ENCODE data around the gene ARID2. TPM values are rescaled to one million over a fixed set of nuclear protein-coding genes. Genes with fewer than 3 reads are reported as not detected.

Gene ARID2
- total and polyA plus RNA-seq, 2 donors from 2014 or later = 4.4 to 35.7 TPM

DNA sequence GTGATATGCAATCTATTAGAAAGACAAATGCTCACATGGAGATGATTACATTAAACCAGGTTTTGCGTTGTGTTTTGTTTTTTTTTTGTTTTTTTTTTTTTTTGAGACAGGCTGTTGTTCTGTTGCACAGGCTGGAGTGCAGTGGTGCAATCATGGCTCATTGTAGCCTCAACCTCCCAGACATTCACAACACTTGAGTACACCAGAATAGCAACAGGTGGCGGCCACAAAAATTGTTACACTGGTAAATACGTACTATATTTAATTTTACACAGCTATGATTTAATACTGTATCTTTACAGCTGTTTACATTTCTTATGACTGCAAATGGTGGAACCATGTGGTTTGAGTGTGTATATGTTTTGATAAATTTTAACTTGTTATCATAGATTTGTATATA, 200.9 kb downstream of the ARID2 start:
- no peak for DNase-seq
- FAIRE-seq = no peak
- Histone ChIP-seq H3K36me3 (ENCODE audit: control insufficient read depth in 2 of 3, insufficient read depth in 3 of 3, low read length in 3 of 3) (peaks cover 15 to 43% (median 19%) of the 10 kb centered on the region in 3 donors), H3K9ac (ENCODE audit: low read length in 3 of 3) (no peak overlapping the region), H3K4me3 (ENCODE audit: low read length in 3 of 3) (no peak overlapping the region), H3K27ac (ENCODE audit: low read depth in 2 of 2, low read length in 2 of 2) (no peak overlapping the region), H3K4me1 (ENCODE audit: control insufficient read depth in 2 of 3, insufficient read depth in 2 of 3, low read depth in 1 of 3, low read length in 3 of 3) (peaks cover 0 to 4% (median 0%) of the 10 kb centered on the region in 3 donors), H3K27me3 (ENCODE audit: control insufficient read depth, insufficient read depth, low read length) (no peaks in the 10 kb centered on the region), H3K9me3 (ENCODE audit: control insufficient read depth in 2 of 3, insufficient read depth in 1 of 3, low read length in 3 of 3) (no peaks in the 10 kb centered on the region)
- TF ChIP-seq, protein P1, sequence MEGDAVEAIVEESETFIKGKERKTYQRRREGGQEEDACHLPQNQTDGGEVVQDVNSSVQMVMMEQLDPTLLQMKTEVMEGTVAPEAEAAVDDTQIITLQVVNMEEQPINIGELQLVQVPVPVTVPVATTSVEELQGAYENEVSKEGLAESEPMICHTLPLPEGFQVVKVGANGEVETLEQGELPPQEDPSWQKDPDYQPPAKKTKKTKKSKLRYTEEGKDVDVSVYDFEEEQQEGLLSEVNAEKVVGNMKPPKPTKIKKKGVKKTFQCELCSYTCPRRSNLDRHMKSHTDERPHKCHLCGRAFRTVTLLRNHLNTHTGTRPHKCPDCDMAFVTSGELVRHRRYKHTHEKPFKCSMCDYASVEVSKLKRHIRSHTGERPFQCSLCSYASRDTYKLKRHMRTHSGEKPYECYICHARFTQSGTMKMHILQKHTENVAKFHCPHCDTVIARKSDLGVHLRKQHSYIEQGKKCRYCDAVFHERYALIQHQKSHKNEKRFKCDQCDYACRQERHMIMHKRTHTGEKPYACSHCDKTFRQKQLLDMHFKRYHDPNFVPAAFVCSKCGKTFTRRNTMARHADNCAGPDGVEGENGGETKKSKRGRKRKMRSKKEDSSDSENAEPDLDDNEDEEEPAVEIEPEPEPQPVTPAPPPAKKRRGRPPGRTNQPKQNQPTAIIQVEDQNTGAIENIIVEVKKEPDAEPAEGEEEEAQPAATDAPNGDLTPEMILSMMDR (IDR thresholded peaks at IDR 0.05; ENCODE audit: borderline replicate concordance, extremely low read depth, insufficient read depth) = no peak
- intact Hi-C loops (cut with DNase I) = no loop called here

- FAIRE-seq = no peak
- Histone ChIP-seq H3K9ac (ENCODE audit: low read length in 3 of 3) (no peak overlapping the region), H3K9me3 (ENCODE audit: control insufficient read depth in 2 of 3, insufficient read depth in 1 of 3, low read length in 3 of 3) (no peaks in the 10 kb centered on the region), H3K4me1 (ENCODE audit: control insufficient read depth in 2 of 3, insufficient read depth in 2 of 3, low read depth in 1 of 3, low read length in 3 of 3) (peaks cover 0 to 4% (median 0%) of the 10 kb centered on the region in 3 donors), H3K4me3 (ENCODE audit: low read length in 3 of 3) (no peak overlapping the region), H3K27me3 (ENCODE audit: control insufficient read depth, insufficient read depth, low read length) (no peaks in the 10 kb centered on the region), H3K36me3 (ENCODE audit: control insufficient read depth in 2 of 3, insufficient read depth in 3 of 3, low read length in 3 of 3) (peaks cover 6 to 19% (median 8%) of the 10 kb centered on the region in 3 donors), H3K27ac (ENCODE audit: low read depth in 2 of 2, low read length in 2 of 2) (no peak overlapping the region)
- TF ChIP-seq, protein P1 (IDR thresholded peaks at IDR 0.05; ENCODE audit: borderline replicate concordance, extremely low read depth, insufficient read depth) = no peak
- DNase-seq = no peak
- intact Hi-C loops (cut with DNase I) = no loop called here
Observed at GRCh38 chr12:45933504-45933903, 204.0 kb downstream of the ARID2 start.

GRCh38 chr12:45934956-45935355, 205.4 kb downstream of the ARID2 start:
- TF ChIP-seq, protein P1 (IDR thresholded peaks at IDR 0.05; ENCODE audit: borderline replicate concordance, extremely low read depth, insufficient read depth) = no peak
- Histone ChIP-seq H3K36me3 (ENCODE audit: control insufficient read depth in 2 of 3, insufficient read depth in 3 of 3, low read length in 3 of 3) (peaks cover 4 to 18% (median 8%) of the 10 kb centered on the region in 3 donors), H3K27ac (ENCODE audit: low read depth in 2 of 2, low read length in 2 of 2) (no peak overlapping the region), H3K9me3 (ENCODE audit: control insufficient read depth in 2 of 3, insufficient read depth in 1 of 3, low read length in 3 of 3) (no peaks in the 10 kb centered on the region), H3K4me1 (ENCODE audit: control insufficient read depth in 2 of 3, insufficient read depth in 2 of 3, low read depth in 1 of 3, low read length in 3 of 3) (peaks cover 0 to 4% (median 0%) of the 10 kb centered on the region in 3 donors), H3K27me3 (ENCODE audit: control insufficient read depth, insufficient read depth, low read length) (no peaks in the 10 kb centered on the region), H3K4me3 (ENCODE audit: low read length in 3 of 3) (no peak overlapping the region), H3K9ac (ENCODE audit: low read length in 3 of 3) (no peak overlapping the region)
- intact Hi-C loops (cut with DNase I) = no loop called here
- DNase-seq (no peak), FAIRE-seq (no peak)

DNA sequence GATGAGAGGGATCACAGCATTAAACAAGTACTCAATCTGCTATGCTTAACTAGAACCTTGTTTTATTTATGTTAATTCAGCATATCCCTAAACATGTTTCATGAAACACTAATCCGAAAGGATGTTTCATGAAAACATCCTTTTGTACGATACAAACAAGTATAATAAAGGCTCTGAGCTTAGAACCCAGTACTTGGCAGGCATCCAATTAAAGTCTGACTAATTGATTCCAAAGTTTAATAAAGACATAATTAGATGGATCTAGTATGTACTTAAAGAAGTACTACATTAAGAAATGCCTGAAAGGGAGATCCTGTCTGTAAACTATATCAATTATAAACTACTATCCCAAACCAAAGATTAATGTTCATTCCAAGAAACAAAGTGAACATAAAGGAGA, 209.1 kb downstream of the ARID2 start:
- no peak for DNase-seq
- no peaks in the 10 kb centered on the region for H3K27me3 ChIP-seq (ENCODE audit: control insufficient read depth, insufficient read depth, low read length)
- H3K36me3 ChIP-seq (ENCODE audit: control insufficient read depth in 2 of 3, insufficient read depth in 3 of 3, low read length in 3 of 3) = peaks cover 0 to 17% (median 4%) of the 10 kb centered on the region in 3 donors
- no peak overlapping the region for H3K9ac ChIP-seq (ENCODE audit: low read length in 3 of 3)
- TF ChIP-seq, protein P1 (IDR thresholded peaks at IDR 0.05; ENCODE audit: borderline replicate concordance, extremely low read depth, insufficient read depth) = no peak
- peaks cover 0 to 4% (median 0%) of the 10 kb centered on the region in 3 donors for H3K4me1 ChIP-seq (ENCODE audit: control insufficient read depth in 2 of 3, insufficient read depth in 2 of 3, low read depth in 1 of 3, low read length in 3 of 3)
- no peak overlapping the region for H3K4me3 ChIP-seq (ENCODE audit: low read length in 3 of 3)
- FAIRE-seq = no peak
- H3K27ac ChIP-seq (ENCODE audit: low read depth in 2 of 2, low read length in 2 of 2) = no peak overlapping the region
- H3K9me3 ChIP-seq (ENCODE audit: control insufficient read depth in 2 of 3, insufficient read depth in 1 of 3, low read length in 3 of 3) = no peaks in the 10 kb centered on the region
- intact Hi-C loops (cut with DNase I) = no loop called here
